ENCODE data around the gene IARS1.

Gene IARS1

DNA sequence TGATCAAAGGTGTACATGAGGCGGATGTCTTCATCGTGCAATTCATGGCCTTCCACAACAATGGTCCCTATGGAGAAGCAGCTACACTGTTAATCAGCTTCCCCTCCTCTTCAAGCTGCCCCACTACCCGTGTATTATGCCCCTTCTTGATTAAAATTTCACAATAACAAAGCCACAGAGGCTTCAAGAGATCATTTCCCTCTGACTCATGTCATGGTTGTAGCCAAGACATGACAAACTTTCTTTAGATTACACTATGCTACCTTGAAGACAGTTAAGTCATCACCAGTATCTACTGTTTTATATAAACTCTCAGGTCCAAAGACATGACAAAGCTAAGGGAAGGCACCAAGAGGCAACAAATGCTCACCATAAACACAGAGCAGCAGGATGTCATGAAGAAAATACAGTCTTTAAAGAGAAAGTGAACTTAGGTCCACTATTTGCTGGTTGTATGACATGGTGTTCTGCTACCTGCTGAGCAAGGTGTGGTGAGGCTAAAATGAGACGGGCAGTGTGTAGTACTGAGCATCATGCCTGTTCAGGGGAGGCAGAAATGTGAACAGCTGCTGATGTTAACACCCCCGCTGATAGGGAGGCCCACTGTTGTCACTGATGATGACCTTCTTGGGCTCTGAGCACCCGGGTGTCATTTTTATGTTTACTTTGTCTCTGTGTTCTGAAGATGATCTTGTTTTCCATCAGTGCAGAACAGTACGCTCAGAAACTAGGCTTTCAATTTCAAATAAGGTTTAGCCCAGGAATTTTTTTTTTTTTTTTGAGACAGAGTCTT lies 48.3 kb downstream of the IARS1 start:
- no peak overlapping the region for H3K4me3 ChIP-seq (ENCODE audit: low read depth, low read length)
- TF ChIP-seq POLR2A (IDR thresholded peaks at IDR 0.05; ENCODE audit: extremely low read depth, insufficient read length): no peak
- TF ChIP-seq MYC (IDR thresholded peaks at IDR 0.05; ENCODE audit: low read depth, low read length): no peak
- no peak for TF ChIP-seq CTCF (IDR thresholded peaks at IDR 0.05; ENCODE audit: low read depth, low read length)
- no peak for TF ChIP-seq MAX (IDR thresholded peaks at IDR 0.05; ENCODE audit: low read depth, low read length)
- DNase-seq (ENCODE audit: low read depth): peak; percentile 51
